Gastroesophageal sphincter (tissue), 4 donors: ENCODE data around the gene GCN1. TPM values are rescaled to one million over a fixed set of nuclear protein-coding genes. Genes with fewer than 3 reads are reported as not detected.
A peak's percentile ranks its signal among the peaks of the same experiment; 100 is the strongest.

Experiments used
- ATAC-seq: fragments of 150-250 bp; one replicate; pipeline ENCODE4 v1.9.1; 2016; ENCODE audit warnings: mild to moderate bottlenecking, moderate library complexity
- H3K27ac ChIP-seq, 4 donors: fragments of 200-600 bp; sonication (generic) in 3 of 4; 1 replicate in 3 of 4; 2 replicates in 1 of 4; pipeline ENCODE4 v1.5.1; 2016 to 2019
- H3K27me3 ChIP-seq: fragments of 200-600 bp; sonication (generic); one replicate; pipeline ENCODE4 v1.5.1; 2019
- H3K36me3 ChIP-seq, 2 donors: fragments of 200-600 bp; sonication (generic); one replicate each; pipeline ENCODE4 v1.5.1; 2019; ENCODE audit warnings: control low read depth in 1 of 2
- H3K4me1 ChIP-seq, 3 donors: fragments of 200-600 bp; sonication (generic); 1 replicate in 2 of 3; 2 replicates in 1 of 3; pipeline ENCODE4 v1.5.1; 2016 to 2019; ENCODE audit warnings: control low read depth in 2 of 3
- H3K4me3 ChIP-seq, 2 donors: fragments of 200-600 bp; sonication (generic); one replicate each; pipeline ENCODE4 v1.5.1; 2019; ENCODE audit warnings: mild to moderate bottlenecking in 1 of 2, moderate library complexity in 1 of 2
- H3K9me3 ChIP-seq, 3 donors: fragments of 200-600 bp; sonication (generic); one replicate each; pipeline ENCODE4 v1.5.1; 2017 to 2019; ENCODE audit warnings: control low read depth in 2 of 3
- EP300 ChIP-seq: sonication (generic); formaldehyde crosslinking; IDR thresholded peaks from one replicate; pipeline ENCODE4 v1.6.1; 2017; ENCODE audit warnings: antibody characterized with exemption, mild to moderate bottlenecking
- POLR2A ChIP-seq, 2 donors: fragments of 450-650 bp; IDR thresholded peaks; one replicate each; pipeline ENCODE4 v1.6.1; 2017; ENCODE audit warnings: antibody characterized with exemption in 2 of 2, mild to moderate bottlenecking in 2 of 2, moderate library complexity in 1 of 2
- POLR2AphosphoS5 ChIP-seq: sonication (generic); formaldehyde crosslinking; IDR thresholded peaks from one replicate; pipeline ENCODE4 v1.6.1; 2017; ENCODE audit warnings: antibody characterized with exemption
- WGBS, 2 donors: methylation state at CpG; one replicate each; pipeline ENCODE4 v1.1.5; 2018; ENCODE audit warnings: low coverage in 1 of 2; 5-methylcytosine and 5-hydroxymethylcytosine counted together
- total RNA-seq, 4 donors: library from RNA; depleted of rRNA; stranded (reverse); fragments of >200 nt; gene quantifications; one replicate each; pipeline ENCODE4 v1.1.0, GENCODE V29; 2016
- TF ChIP-seq, protein P1 (sequence below), 4 experiments: fragments of 200-600 bp in 2 of 4; fragments of 450-650 bp in 2 of 4; sonication (generic) in 1 of 4; IDR thresholded peaks; one replicate each; pipeline ENCODE4 v1.5.1; 2017 to 2019; ENCODE audit warnings: antibody characterized with exemption in 4 of 4, mild to moderate bottlenecking in 2 of 4, moderate library complexity in 2 of 4

Gene GCN1
- total RNA-seq, 4 donors from 2014 or later, result 39.3 to 82.2 (median 56.0) TPM

DNA sequence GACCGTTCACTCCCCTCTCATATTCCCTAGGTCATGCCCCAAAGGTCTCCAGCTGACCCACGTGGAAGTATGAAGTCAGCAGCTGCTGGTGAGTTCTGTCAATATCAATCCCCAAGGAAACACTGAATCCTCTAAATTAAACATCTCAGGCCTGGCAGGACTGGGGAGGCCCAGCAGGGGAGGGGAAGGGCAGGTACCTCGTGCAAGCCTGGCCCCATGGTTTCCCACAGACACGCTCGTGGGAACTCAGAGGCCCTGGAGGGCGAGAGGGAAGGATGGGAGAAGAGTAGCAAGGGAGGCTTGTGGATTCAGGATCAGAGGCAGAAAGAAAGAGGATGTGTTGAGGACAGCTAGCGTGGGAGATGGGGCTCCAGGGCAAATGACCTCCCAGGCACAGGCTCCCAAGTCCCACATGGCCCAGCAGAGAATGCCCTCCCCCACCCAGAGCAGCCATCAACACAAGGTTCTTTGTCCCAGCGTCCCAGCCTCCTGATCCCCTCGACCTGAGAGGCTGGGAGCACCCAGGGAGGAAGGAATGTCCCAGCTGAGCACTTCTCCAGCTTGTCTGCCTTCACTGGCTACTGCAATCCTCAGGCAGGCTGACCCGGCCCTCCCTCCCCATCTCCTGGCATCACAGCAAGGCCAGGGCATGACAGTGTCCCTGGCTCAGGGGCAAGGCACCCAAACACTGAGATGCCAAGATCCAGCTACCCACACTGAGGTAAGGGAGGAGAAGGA, 26.5 kb upstream of the GCN1 start:
- TF ChIP-seq EP300 (no peak), POLR2AphosphoS5 (no peak), POLR2A (IDR thresholded peaks at IDR 0.05) (no peak)
- TF ChIP-seq, protein P1, sequence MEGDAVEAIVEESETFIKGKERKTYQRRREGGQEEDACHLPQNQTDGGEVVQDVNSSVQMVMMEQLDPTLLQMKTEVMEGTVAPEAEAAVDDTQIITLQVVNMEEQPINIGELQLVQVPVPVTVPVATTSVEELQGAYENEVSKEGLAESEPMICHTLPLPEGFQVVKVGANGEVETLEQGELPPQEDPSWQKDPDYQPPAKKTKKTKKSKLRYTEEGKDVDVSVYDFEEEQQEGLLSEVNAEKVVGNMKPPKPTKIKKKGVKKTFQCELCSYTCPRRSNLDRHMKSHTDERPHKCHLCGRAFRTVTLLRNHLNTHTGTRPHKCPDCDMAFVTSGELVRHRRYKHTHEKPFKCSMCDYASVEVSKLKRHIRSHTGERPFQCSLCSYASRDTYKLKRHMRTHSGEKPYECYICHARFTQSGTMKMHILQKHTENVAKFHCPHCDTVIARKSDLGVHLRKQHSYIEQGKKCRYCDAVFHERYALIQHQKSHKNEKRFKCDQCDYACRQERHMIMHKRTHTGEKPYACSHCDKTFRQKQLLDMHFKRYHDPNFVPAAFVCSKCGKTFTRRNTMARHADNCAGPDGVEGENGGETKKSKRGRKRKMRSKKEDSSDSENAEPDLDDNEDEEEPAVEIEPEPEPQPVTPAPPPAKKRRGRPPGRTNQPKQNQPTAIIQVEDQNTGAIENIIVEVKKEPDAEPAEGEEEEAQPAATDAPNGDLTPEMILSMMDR (IDR thresholded peaks at IDR 0.05), result no peak
- Histone ChIP-seq H3K4me3 (no peak overlapping the region), H3K4me1 (peaks cover 0 to 24% (median 20%) of the 10 kb centered on the region in 3 donors), H3K27ac (peak overlapping the region in 1 of 4 donors; percentile 4), H3K9me3 (no peaks in the 10 kb centered on the region), H3K36me3 (peaks cover 0 to 86% of the 10 kb centered on the region in 2 donors), H3K27me3 (no peaks in the 10 kb centered on the region)
- ATAC-seq, result no peak
- 67% methylated on average over 7 of the region's 10 CpGs; no CpG with 5 or more reads in 1 of the 2 donors for WGBS, 2 donors

DNA sequence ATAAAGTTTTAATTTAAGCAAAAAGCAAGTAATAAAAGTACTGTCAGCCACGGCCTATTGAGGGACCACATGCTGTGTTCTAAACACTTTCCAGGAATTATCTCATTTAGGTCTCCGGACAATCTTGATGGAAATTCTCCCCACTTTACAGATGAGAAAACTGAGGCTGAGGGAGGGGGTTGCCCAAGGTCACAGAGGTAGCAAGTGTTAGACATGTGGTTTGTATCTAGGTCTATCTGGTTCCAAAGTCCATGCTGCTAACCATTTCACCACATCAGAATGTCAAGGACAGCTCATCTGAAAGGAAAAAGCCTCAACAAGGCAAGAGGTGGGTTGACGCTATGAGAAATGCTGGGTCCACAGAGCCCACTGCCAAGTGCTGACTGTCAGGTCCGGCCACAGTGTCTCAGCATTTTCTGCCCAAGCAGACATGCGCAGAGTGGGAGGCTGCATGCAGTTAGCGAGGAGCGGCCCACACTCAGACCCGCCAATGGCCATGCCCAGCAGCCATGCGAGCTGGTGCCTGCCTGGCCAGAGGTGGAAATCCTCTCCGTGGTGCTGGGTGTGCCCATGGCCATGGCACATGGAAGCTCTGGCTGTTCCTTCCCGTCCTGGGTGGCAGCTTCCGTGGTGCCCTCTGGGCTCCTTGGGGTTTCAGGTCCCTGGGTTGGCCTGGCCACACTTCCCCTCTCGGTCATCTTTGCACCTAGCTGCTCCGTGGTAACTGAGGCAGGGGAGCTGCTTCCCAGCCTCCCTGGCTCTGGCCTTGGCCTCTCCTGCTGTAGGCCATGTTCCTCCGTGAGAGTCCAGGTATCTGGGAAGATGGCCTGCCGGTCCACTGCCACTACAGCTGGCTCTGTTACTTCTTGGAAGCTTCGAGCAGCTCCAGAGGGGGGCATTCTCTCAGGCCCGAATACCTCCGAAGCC, 24.4 kb upstream of the GCN1 start:
- H3K27me3 ChIP-seq, result no peaks in the 10 kb centered on the region
- no peaks in the 10 kb centered on the region for H3K9me3 ChIP-seq
- no peak for ATAC-seq
- 67 to 90% methylated on average over 2 to 3 of the region's 19 CpGs for WGBS, 2 donors
- no peak overlapping the region for H3K4me3 ChIP-seq
- TF ChIP-seq EP300 (no peak), POLR2A (IDR thresholded peaks at IDR 0.05) (no peak), POLR2AphosphoS5 (no peak)
- TF ChIP-seq, protein P1 (IDR thresholded peaks at IDR 0.05), result no peak
- no peak overlapping the region for H3K27ac ChIP-seq
- peaks cover 0 to 4% (median 0%) of the 10 kb centered on the region in 3 donors for H3K4me1 ChIP-seq
- peaks cover 0 to 100% of the 10 kb centered on the region in 2 donors for H3K36me3 ChIP-seq

GRCh38 chr12:120216742-120217605, 22.5 kb upstream of the GCN1 start:
- Histone ChIP-seq H3K27ac (no peak overlapping the region), H3K36me3 (peaks cover 0 to 100% of the 10 kb centered on the region in 2 donors), H3K4me1 (no peaks in the 10 kb centered on the region), H3K4me3 (no peak overlapping the region), H3K27me3 (no peaks in the 10 kb centered on the region), H3K9me3 (no peaks in the 10 kb centered on the region)
- WGBS, 2 donors, result 73 to 91% methylated on average over 6 to 7 of the region's 32 CpGs
- TF ChIP-seq, protein P1 (IDR thresholded peaks at IDR 0.05), result no peak
- TF ChIP-seq EP300 (no peak), POLR2A (IDR thresholded peaks at IDR 0.05) (no peak), POLR2AphosphoS5 (no peak)
- peak; percentile 7 for ATAC-seq

GRCh38 chr12:120215766-120216735, 21.5 kb upstream of the GCN1 start:
- 77 to 100% methylated on average over 2 to 11 of the region's 23 CpGs for WGBS, 2 donors
- Histone ChIP-seq H3K27ac (no peak overlapping the region), H3K27me3 (no peaks in the 10 kb centered on the region), H3K36me3 (peaks cover 0 to 100% of the 10 kb centered on the region in 2 donors), H3K4me1 (no peaks in the 10 kb centered on the region), H3K9me3 (no peaks in the 10 kb centered on the region), H3K4me3 (no peak overlapping the region)
- no peak for ATAC-seq
- TF ChIP-seq POLR2A (IDR thresholded peaks at IDR 0.05) (no peak), POLR2AphosphoS5 (no peak), EP300 (no peak)
- TF ChIP-seq, protein P1 (IDR thresholded peaks at IDR 0.05), result no peak
